Activated CD4-positive, alpha-beta T cell treated with anti-CD3 and anti-CD28 coated beads, Interleukin-2, amount 50 U/mL, for 1 hour (primary cell): ENCODE data around the gene LMOD2.
"Not testable (repeated sequence)": the region's sequence is repeated elsewhere in the genome, so short reads cannot be mapped to it uniquely, and the experiment has no call there.

Source experiments
- DNase-seq: peaks from one replicate; pipeline ENCODE4 v3.0.0-alpha.2; 2020

LMOD2 gene

GRCh38 chr7:123655614-123656013 lies at the start of gene LMOD2:
Gene LMOD2, plus strand, starts transcription at chr7:123655866. Its CDS starts 98 bp downstream, at chr7:123655964.
- no peak for DNase-seq

- no peak for DNase-seq
These were observed 48.2 kb upstream of the LMOD2 start for GRCh38 chr7:123607423-123607975.

- DNase-seq: no peak
These were observed 46.4 kb upstream of the LMOD2 start for GRCh38 chr7:123608991-123609882.

- DNase-seq: no peak
These were observed 45.8 kb upstream of the LMOD2 start for GRCh38 chr7:123609883-123610239.

GRCh38 chr7:123612024-123612423 lies 43.6 kb upstream of the LMOD2 start:
- no peak for DNase-seq

GRCh38 chr7:123615344-123615743 lies 40.3 kb upstream of the LMOD2 start:
- DNase-seq: no peak

- no peak for DNase-seq
These were observed 39.4 kb upstream of the LMOD2 start for GRCh38 chr7:123616223-123616622.

GRCh38 chr7:123621707-123622106 lies 34.0 kb upstream of the LMOD2 start:
- no peak for DNase-seq

- DNase-seq: no peak
These were observed 32.8 kb upstream of the LMOD2 start for GRCh38 chr7:123622660-123623386.

- peak; percentile 52 for DNase-seq
These were observed 31.0 kb upstream of the LMOD2 start for GRCh38 chr7:123624527-123625183.

GRCh38 chr7:123625254-123625653 lies 30.4 kb upstream of the LMOD2 start:
- no peak for DNase-seq

GRCh38 chr7:123627851-123628250 lies 27.8 kb upstream of the LMOD2 start:
- no peak for DNase-seq

- no peak for DNase-seq
These were observed 26.8 kb upstream of the LMOD2 start for GRCh38 chr7:123628829-123629228.

- no peak for DNase-seq
These were observed 26.4 kb upstream of the LMOD2 start for GRCh38 chr7:123629281-123629680.

- no peak for DNase-seq
These were observed 22.9 kb upstream of the LMOD2 start for GRCh38 chr7:123632808-123633207.

- DNase-seq: no peak
These were observed 22.1 kb upstream of the LMOD2 start for GRCh38 chr7:123633553-123633952.

- DNase-seq: not testable (repeated sequence)
These were observed 21.6 kb upstream of the LMOD2 start for GRCh38 chr7:123634011-123634573.

GRCh38 chr7:123635551-123636359 lies 19.9 kb upstream of the LMOD2 start:
- no peak for DNase-seq

GRCh38 chr7:123637203-123637602 lies 18.5 kb upstream of the LMOD2 start:
- no peak for DNase-seq

GRCh38 chr7:123637878-123638277 lies 17.8 kb upstream of the LMOD2 start:
- no peak for DNase-seq

GRCh38 chr7:123639631-123640030 lies 16.0 kb upstream of the LMOD2 start:
- DNase-seq: no peak

GRCh38 chr7:123640583-123640982 lies 15.1 kb upstream of the LMOD2 start:
- no peak for DNase-seq
